MM.1S (cell line): ENCODE data around the gene RFX2.

Experiments used
- CTCF ChIP-seq: fragments of 300-600 bp; sonication (generic); IDR thresholded peaks from 2 replicates; pipeline ENCODE4 v1.5.1; 2016; ENCODE audit warnings: antibody characterized with exemption, low read length, mixed read lengths
- EZH2phosphoT487 ChIP-seq: fragments of 300-600 bp; sonication (generic); IDR thresholded peaks from 2 replicates; pipeline ENCODE4 v1.6.1; 2018; ENCODE audit warnings: antibody characterized with exemption, low read length

GRCh38 chr19:6092329-6093286 lies 17.7 kb downstream of the RFX2 start:
- no peak for TF ChIP-seq CTCF
- TF ChIP-seq EZH2phosphoT487, result no peak
